ENCODE measurements around the gene PDYN.

PDYN gene

DNA sequence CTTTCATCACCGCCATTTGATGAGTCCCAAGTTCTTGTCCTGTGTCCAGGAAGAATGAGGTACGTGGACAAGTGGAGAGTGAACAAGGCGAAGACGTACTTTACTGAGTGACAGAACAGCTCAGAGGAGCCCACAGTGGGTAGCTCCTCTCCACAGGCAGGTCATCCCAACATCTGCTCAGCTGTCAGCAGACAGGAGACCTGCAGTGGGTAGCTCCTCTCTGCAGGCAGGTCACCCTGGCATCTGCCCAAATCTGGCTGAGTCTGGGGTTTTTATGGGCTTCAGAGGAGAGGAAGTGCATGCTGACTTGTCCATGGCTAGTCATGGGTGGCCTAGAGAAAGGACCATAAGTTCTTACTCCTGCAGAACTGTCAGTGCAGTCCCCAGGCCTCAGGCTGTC, 32.7 kb upstream of the PDYN start:
- Histone ChIP-seq H3K4me1 (ENCODE audit: control insufficient read depth in 1 of 2, insufficient read depth in 1 of 2, low read depth in 1 of 2, low read length in 1 of 2) (peaks cover 12 to 13% of the 10 kb centered on the region in 2 experiments), H3K9me3 (no peaks in the 10 kb centered on the region), H3K4me3 (ENCODE audit: low read depth in 1 of 2, low read length in 1 of 2) (no peak overlapping the region), H3K36me3 (no peaks in the 10 kb centered on the region), H3K27me3 (peaks cover 71% of the 10 kb centered on the region), H3K27ac (no peak overlapping the region)
- TF ChIP-seq, protein P1, sequence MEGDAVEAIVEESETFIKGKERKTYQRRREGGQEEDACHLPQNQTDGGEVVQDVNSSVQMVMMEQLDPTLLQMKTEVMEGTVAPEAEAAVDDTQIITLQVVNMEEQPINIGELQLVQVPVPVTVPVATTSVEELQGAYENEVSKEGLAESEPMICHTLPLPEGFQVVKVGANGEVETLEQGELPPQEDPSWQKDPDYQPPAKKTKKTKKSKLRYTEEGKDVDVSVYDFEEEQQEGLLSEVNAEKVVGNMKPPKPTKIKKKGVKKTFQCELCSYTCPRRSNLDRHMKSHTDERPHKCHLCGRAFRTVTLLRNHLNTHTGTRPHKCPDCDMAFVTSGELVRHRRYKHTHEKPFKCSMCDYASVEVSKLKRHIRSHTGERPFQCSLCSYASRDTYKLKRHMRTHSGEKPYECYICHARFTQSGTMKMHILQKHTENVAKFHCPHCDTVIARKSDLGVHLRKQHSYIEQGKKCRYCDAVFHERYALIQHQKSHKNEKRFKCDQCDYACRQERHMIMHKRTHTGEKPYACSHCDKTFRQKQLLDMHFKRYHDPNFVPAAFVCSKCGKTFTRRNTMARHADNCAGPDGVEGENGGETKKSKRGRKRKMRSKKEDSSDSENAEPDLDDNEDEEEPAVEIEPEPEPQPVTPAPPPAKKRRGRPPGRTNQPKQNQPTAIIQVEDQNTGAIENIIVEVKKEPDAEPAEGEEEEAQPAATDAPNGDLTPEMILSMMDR (IDR thresholded peaks at IDR 0.05) = no peak

DNA sequence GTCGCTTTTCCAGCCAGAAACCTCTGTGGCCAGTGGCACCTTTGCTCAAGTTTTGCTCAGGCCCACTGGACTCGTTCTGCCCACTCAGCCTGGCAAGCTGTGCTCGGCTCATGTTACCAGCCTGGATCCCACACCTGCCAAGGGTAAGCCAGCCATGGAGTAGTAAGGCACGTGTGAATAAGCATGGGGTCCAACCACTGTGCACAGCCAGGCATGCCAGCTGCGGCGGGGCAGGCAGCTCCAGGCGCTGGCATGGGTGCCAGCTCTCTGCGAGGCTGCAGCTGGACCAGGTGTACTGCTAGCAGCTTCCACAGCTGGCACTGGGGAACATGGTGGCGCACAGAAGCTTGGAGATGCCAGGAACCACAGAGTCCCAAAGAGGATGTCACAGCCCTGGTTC, 32.1 kb upstream of the PDYN start:
- Histone ChIP-seq H3K27ac (no peak overlapping the region), H3K4me3 (ENCODE audit: low read depth in 1 of 2, low read length in 1 of 2) (no peak overlapping the region), H3K9me3 (no peaks in the 10 kb centered on the region), H3K27me3 (peaks cover 68% of the 10 kb centered on the region), H3K36me3 (no peaks in the 10 kb centered on the region), H3K4me1 (ENCODE audit: control insufficient read depth in 1 of 2, insufficient read depth in 1 of 2, low read depth in 1 of 2, low read length in 1 of 2) (peaks cover 13% of the 10 kb centered on the region in 2 experiments)
- TF ChIP-seq, protein P1 (IDR thresholded peaks at IDR 0.05) = no peak

DNA sequence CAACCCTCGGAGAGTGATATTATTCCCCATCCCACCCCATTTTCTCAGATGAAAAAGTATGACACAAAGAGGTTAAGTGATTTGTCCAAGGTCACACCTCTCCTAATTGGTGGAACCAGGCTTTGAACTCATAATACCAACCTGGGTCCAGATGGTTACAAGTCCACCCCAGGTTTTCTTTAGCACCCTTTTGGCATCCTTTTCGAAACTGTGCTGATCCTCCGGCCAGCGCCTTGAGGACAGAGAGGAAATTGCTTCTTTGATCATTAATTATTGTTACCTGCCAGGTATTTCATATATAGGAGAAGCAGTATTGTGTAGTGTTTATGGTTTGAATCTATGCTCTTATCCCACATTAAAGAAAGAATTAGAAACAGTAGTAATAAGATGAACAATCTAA, 29.3 kb upstream of the PDYN start:
- TF ChIP-seq, protein P1 (IDR thresholded peaks at IDR 0.05) = no peak
- Histone ChIP-seq H3K4me1 (ENCODE audit: control insufficient read depth in 1 of 2, insufficient read depth in 1 of 2, low read depth in 1 of 2, low read length in 1 of 2) (peaks cover 13% of the 10 kb centered on the region in 2 experiments), H3K27me3 (peaks cover 67% of the 10 kb centered on the region), H3K36me3 (no peaks in the 10 kb centered on the region), H3K27ac (no peak overlapping the region), H3K9me3 (no peaks in the 10 kb centered on the region), H3K4me3 (ENCODE audit: low read depth in 1 of 2, low read length in 1 of 2) (no peak overlapping the region)

DNA sequence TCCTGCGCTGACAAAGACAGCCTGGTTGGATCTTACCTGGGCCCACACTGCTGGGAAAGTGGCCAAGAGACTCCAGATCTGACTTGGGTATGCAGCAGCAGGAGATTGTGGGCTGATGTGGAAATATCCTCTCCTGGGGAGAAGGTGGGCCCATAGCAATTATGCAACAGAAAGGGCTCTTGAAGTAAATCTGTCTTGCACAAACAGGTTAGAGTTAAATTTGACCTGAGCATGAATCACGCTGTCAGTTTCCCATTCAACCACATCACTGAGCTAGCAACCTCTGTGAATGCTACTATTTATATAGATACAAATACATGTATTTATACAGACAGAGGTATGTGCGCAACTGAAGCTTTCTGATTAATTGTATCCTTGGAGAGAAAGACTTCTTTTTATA, 28.3 kb upstream of the PDYN start:
- TF ChIP-seq, protein P1 (IDR thresholded peaks at IDR 0.05) = no peak
- H3K4me3 ChIP-seq (ENCODE audit: low read depth in 1 of 2, low read length in 1 of 2) = no peak overlapping the region

DNA sequence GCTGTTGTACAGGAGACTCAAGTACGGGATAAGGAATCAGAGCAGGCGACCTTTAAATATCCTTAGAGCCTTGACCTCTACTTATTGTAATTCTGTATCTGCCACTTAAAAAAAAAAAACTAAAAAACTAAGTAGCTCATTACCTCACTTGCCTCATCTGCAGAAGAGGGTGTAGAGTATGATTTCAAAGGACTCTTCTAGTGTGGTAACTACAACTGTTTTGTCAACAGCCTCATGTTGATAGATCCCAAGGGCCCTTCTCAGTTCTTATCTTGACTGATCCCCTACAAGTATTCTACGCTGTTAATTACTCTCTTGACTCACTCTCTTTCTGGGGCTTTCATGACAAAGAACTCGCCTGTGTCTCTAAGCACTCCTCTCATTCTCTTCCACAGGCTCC, 16.7 kb upstream of the PDYN start:
- TF ChIP-seq, protein P1 (IDR thresholded peaks at IDR 0.05) = no peak

More for the DNA sequence above, 28.3 kb upstream of the PDYN start:
- H3K36me3 ChIP-seq = no peaks in the 10 kb centered on the region
- peaks cover 13% of the 10 kb centered on the region in 2 experiments for H3K4me1 ChIP-seq (ENCODE audit: control insufficient read depth in 1 of 2, insufficient read depth in 1 of 2, low read depth in 1 of 2, low read length in 1 of 2)
- H3K27ac ChIP-seq = no peak overlapping the region
- H3K9me3 ChIP-seq = no peaks in the 10 kb centered on the region
- peaks cover 70% of the 10 kb centered on the region for H3K27me3 ChIP-seq

More for the DNA sequence above, 16.7 kb upstream of the PDYN start:
- Histone ChIP-seq H3K4me1 (ENCODE audit: control insufficient read depth in 1 of 2, insufficient read depth in 1 of 2, low read depth in 1 of 2, low read length in 1 of 2) (peaks cover 0 to 10% of the 10 kb centered on the region in 2 experiments), H3K4me3 (ENCODE audit: low read depth in 1 of 2, low read length in 1 of 2) (no peak overlapping the region), H3K27me3 (peaks cover 66% of the 10 kb centered on the region), H3K36me3 (no peaks in the 10 kb centered on the region), H3K27ac (no peak overlapping the region), H3K9me3 (no peaks in the 10 kb centered on the region)
